Measurements from ENCODE around the gene CRHR2.

The CRHR2 gene

GRCh38 chr7:30625283-30625682 lies 57.0 kb downstream of the CRHR2 start:
- no peak overlapping the region for H3K4me3 ChIP-seq (ENCODE audit: low read length)
- no peak for DNase-seq (ENCODE audit: low read depth)
- TF ChIP-seq CTCF (conservative IDR thresholded peaks at IDR 0.05; ENCODE audit: low read depth, low read length): no peak

- no peak overlapping the region for H3K4me3 ChIP-seq (ENCODE audit: low read length)
- no peak for TF ChIP-seq CTCF (conservative IDR thresholded peaks at IDR 0.05; ENCODE audit: low read depth, low read length)
- no peak for DNase-seq (ENCODE audit: low read depth)
Measured at GRCh38 chr7:30618961-30619360, 63.3 kb downstream of the CRHR2 start.

- TF ChIP-seq CTCF (conservative IDR thresholded peaks at IDR 0.05; ENCODE audit: low read depth, low read length): no peak
- DNase-seq (ENCODE audit: low read depth): no peak
- H3K4me3 ChIP-seq (ENCODE audit: low read length): no peak overlapping the region
Measured at GRCh38 chr7:30618080-30618676, 64.1 kb downstream of the CRHR2 start.

GRCh38 chr7:30617359-30617758 lies 64.9 kb downstream of the CRHR2 start:
- H3K4me3 ChIP-seq (ENCODE audit: low read length): no peak overlapping the region
- no peak for TF ChIP-seq CTCF (conservative IDR thresholded peaks at IDR 0.05; ENCODE audit: low read depth, low read length)
- DNase-seq (ENCODE audit: low read depth): no peak

- no peak overlapping the region for H3K4me3 ChIP-seq (ENCODE audit: low read length)
- DNase-seq (ENCODE audit: low read depth): no peak
- no peak for TF ChIP-seq CTCF (conservative IDR thresholded peaks at IDR 0.05; ENCODE audit: low read depth, low read length)
Measured at GRCh38 chr7:30616318-30616717, 65.9 kb downstream of the CRHR2 start.

- no peak overlapping the region for H3K4me3 ChIP-seq (ENCODE audit: low read length)
- TF ChIP-seq CTCF (conservative IDR thresholded peaks at IDR 0.05; ENCODE audit: low read depth, low read length): no peak
- DNase-seq (ENCODE audit: low read depth): no peak
Measured at GRCh38 chr7:30613366-30614325, 68.6 kb downstream of the CRHR2 start.

All from retinal pigment epithelial cell (primary cell).